Activated CD4-positive, alpha-beta T cell treated with anti-CD3 and anti-CD28 coated beads, Interleukin-2, amount 50 U/mL, for 1 hour (primary cell): Measurements from ENCODE around the gene PLXNA2.

ENCODE experiments used
- DNase-seq: peaks from one replicate; pipeline ENCODE4 v3.0.0-alpha.2; 2020

Gene PLXNA2

DNA sequence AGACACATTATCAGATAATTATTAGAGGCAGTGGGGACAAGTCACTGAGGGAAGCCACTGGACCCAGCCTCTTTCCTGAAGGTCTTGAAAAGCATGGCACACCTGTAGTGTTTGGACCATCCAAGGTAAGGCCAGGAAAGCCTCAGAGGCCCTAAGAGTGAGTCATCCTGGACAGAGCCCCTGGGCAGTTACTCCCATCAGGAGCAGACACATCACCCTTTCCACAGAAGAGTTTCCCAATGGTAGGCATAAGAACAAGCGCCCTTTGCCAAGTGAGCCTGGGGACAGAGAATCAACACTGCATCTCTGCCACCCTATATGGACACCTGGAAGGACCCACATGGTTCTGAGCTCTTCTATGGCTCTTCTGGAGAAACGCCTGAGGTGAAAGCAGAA, 136.0 kb downstream of the PLXNA2 start:
- no peak for DNase-seq

DNA sequence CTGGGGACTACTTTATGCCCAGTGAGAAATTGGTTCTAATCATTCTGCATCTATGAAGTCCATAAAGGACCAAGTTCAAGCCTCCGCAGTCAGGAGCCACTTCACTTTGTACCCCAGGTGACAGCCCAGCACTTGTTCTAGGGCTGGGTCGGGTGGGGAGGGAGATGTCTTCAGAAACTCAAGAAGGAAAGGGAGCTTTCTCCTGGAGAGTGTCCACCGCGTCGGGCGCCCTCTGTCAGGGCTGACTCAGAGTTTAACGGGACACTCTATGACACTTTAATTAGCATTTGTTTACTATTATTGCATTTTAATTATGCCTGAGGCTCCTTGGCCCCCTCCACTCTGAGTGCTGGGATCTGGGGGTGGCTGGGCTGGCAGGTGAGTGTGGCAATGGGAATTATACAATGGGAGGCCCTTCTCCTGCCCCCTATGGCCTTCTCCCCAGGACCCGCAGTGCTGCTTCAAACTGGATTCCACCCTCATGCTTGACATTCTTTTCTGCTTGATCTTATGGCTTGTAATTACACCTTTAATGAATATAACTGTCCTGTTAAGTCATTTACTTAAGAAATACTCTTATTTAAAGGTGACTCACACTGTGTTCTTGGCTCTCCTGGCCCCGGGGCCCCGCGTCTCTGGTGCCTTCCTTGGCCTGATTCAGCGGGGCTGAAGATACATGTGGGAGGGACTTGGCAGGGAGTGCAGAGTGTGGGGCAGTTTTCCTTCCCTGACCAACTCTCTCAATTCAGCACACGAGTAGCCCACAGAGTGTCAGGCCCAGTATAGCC, 136.6 kb downstream of the PLXNA2 start:
- DNase-seq = no peak

DNA sequence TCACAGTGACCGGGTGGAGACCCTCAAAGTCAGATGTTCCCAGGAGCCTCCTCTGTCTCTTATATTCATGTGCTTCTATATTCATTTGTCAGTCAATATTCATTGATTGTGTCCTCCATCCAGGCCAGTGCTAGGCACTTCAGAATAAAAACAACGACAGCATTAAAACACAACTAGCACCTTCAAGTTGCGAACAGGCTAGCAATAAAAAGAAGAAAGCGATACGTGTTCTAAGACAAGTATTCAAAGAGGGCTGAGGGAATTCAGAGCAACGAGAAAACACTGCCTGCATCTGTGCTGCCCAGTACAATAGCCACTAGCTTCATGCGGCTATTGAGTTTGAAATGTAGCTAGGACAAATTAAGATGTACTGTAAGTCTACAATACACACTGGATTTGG, 138.0 kb downstream of the PLXNA2 start:
- no peak for DNase-seq

DNA sequence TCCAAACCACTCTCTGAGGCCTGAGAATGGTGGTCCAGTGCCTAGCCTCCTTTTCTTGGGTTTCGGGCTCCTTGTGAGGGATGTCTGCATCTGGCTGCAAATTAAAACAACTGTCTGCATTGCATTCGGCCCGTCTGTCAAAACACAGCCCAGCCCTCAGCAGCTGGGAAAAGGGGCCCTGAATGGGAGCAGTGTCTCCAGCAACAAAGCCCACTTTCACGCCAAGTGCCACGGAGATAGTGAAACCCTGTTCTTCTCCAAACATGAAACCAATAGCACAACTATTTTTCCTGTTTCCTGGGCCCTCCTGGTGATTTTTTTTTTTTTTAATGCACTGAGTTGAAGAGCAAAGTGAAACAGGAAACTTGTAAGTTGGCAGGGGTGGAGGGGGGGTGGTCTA, 138.4 kb downstream of the PLXNA2 start:
- DNase-seq = no peak

- DNase-seq = no peak
Measured at GRCh38 chr1:208103597-208104513, 140.3 kb downstream of the PLXNA2 start.

GRCh38 chr1:208101661-208102431, 142.3 kb downstream of the PLXNA2 start:
- no peak for DNase-seq

DNA sequence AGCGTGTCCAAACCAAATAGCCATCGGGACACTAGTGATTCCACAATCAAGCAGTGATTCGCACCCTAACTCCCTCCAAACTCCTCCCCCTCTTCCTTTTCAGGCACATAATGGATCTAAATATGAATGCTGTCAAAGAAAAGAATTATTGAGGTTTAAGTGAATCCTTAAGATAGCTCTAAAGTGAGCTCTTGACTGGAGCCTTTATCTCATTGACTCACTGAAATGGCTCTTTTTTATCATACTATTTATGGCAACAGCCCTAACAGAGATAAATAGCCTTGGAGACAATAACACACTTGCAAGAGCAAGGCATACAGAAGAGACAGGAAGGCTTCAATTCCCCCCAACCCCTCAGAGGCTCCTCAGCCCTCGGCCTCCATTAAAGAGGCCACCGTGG, 143.3 kb downstream of the PLXNA2 start:
- DNase-seq = no peak

- no peak for DNase-seq
Measured at GRCh38 chr1:208100106-208100505, 144.1 kb downstream of the PLXNA2 start.

- no peak for DNase-seq
Measured at GRCh38 chr1:208098773-208099172, 145.4 kb downstream of the PLXNA2 start.

- DNase-seq = peak; percentile 59
Measured at GRCh38 chr1:208093754-208094719, 150.1 kb downstream of the PLXNA2 start.

DNA sequence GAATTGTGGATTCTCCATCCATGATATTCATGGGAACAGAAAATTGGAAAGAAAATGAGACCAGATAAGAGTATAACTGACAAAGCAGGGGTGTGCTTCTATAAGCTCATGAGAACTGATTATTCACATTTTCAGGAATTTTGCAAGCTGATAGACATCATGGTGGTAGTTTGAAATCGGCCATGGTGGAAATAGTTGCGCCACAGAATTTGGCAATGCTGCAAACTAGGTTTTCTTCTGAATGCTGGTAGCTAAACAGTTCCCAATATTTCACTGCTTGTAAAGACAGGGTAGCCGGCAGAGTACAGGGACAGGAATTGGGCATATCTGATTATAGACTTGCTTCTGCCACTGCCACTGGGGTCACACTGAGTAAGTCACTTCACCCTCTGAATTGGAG, 151.1 kb downstream of the PLXNA2 start:
- no peak for DNase-seq

DNA sequence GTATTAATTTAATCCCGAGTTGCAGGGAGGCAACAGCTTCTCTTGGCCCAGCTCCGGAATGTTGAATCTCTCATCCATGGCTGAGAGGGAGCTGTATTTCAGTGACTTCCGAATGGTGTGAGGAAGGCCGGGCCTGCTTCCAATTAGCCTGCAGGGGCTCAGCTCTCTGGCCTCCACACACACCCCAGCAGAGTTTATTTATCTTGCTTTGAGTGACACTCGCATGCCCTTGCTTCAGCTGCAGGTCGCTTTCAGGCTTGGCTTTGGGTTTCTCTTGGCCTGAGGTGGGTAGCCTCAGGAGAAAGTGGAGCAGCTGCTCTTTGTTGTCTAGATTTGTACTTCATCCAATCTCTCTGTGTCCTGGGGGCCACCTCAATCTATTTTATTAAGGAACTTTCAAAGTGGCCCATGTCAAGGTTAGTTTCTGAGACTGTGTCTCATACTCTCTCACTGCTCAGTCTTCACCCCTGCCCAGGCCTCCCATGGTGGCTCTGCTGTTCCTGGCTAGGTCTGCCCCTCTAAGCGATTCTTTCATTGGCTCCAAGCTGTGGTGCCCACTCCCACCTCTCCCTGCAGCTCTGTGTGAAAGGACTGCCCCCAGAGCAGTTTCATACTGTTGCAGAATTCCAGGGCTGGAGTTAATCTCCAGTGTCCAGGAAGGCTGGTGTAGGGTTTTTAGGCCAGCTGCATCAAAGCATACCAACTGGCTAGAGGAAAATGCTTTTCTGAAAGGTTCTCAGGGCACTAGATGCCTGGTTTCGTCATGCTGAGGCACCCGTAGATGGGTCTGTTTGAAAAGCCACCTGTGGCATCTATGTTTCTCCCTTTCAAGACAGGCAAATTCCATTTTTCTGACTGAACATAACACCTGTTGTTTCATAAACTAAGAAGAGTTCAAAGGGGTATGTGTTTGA, 153.5 kb downstream of the PLXNA2 start:
- DNase-seq = no peak

GRCh38 chr1:208089761-208090370, 154.3 kb downstream of the PLXNA2 start:
- DNase-seq = no peak

DNA sequence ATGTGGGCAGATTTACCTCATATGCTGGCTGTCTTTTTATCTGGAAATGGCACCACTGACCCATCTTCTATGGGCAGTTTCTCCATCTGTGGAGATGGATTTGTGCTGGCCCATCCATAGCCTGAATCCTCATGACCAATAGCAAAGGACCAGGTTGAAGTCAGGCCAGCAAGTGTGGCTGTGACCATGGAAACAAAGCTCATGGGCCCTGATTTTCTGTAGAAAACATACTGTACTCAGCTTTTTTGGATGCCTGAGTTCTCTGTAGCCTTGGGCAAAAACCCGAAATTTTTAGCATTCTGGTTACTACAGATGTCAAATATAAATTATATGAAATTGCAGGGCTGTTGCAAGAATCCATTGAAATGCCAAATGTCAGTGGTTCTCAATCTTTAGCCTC, 155.0 kb downstream of the PLXNA2 start:
- DNase-seq = no peak

DNA sequence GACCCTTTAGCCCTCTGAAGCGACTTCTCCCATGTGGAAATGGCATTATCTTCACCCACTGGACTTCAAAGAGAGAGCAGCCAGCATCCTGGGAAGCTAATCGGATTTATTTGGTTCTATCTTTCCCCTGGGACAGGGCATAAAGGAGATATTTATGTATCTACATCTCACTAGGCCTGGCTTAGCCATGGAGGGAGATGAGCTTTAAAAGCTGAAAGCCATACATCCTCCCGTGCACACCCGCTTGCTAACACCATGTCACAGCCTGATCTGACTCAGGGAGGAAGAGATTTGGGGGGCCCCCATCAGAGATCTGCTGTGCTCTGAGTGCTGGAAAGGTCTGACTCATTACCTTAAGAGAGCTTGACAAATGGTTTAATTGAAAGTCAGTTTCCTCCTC, 155.9 kb downstream of the PLXNA2 start:
- DNase-seq = no peak

- no peak for DNase-seq
Measured at GRCh38 chr1:208085655-208086515, 158.3 kb downstream of the PLXNA2 start.

- no peak for DNase-seq
Measured at GRCh38 chr1:208084764-208085163, 159.4 kb downstream of the PLXNA2 start.

DNA sequence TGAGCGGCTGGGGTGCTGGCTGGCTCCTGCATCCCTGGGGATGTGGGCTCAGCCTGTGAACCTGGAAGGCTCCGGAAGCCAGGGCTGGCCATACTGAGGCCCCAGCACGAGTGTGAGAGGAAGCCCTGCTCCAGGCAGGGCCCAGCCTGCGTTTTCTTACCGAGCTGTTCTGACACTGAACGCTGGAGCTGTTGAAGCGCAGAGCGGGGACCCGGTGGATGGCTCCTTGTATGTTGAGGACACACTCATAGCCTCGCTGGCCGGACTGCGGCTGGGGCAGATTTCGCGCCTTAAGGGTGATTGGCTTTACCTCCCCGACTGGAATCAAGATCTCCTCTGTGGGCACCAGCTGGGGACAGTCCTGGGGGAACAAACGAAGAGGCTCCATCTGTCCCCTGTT, 160.0 kb downstream of the PLXNA2 start:
- DNase-seq = no peak

- no peak for DNase-seq
Measured at GRCh38 chr1:208083715-208084085, 160.5 kb downstream of the PLXNA2 start.
